GM12878 (cell line): ENCODE results near the gene RPL13A. TPM values are rescaled to one million over a fixed set of nuclear protein-coding genes. Genes with fewer than 3 reads are reported as not detected.

ENCODE experiments used
- ATAC-seq: fragments of 200-7000 bp; cut with Tn5 transposase; 3 replicates; pipeline ENCODE4 v1.9.1; 2020; ENCODE audit warnings: mild to moderate bottlenecking, moderate library complexity
- BruUV-seq: library from RNA; stranded (reverse); fragments of 400-500 nt; replicated peaks from 2 replicates; lab custom pipeline; 2021; lab: Mats Ljungman, UMichigan
- CTCF ChIA-PET: fragments of 300-600 bp; sonication (Branson Sonifier 250); formaldehyde crosslinking; extraction: SDS; loops from one replicate; lab custom pipeline; 2021; ENCODE audit warnings: inconsistent platforms; lab: Yijun Ruan, JAX
- POLR2A ChIA-PET: fragments of 350-600 bp; formaldehyde crosslinking; extraction: SDS; loops from one replicate; lab custom pipeline; 2021; ENCODE audit warnings: inconsistent platforms; lab: Charles Lee
- RAD21 ChIA-PET: fragments of 300-600 bp; sonication (Branson Sonifier 250); formaldehyde crosslinking; loops from one replicate; lab custom pipeline; 2023; ENCODE audit warnings: antibody characterized with exemption; ENCODE audit not compliant: unreplicated experiment; lab: Charles Lee
- SMC1A ChIA-PET: fragments of 300-600 bp; sonication (Branson Sonifier 250); formaldehyde crosslinking; loops from one replicate; lab custom pipeline; 2023; ENCODE audit not compliant: unreplicated experiment, uncharacterized antibody; lab: Charles Lee
- DNase-seq: peaks from one replicate; pipeline ENCODE4 v3.0.0-alpha.2; 2011; ENCODE audit warnings: low read depth, low spot score
- FAIRE-seq: peaks from 3 replicates; lab custom pipeline; 2011; peaks lifted over from hg19 to GRCh38; lab: Jason Lieb, UNC
- H2AFZ ChIP-seq: 2 replicates; pipeline ENCODE4 v1.6.0; 2011; ENCODE audit warnings: low read depth, low read length, control low read depth; ENCODE audit not compliant: control insufficient read depth
- H3K27ac ChIP-seq: 2 replicates; pipeline ENCODE4 v1.5.1; 2011; ENCODE audit warnings: control low read depth; ENCODE audit not compliant: control insufficient read depth, insufficient read depth
- H3K27me3 ChIP-seq, 2 experiments: replicated peaks in 1 of 2; 2 replicates each; pipeline versions ENCODE4 v1.6.0 to v1.6.1; 2011; ENCODE audit warnings: low read length in 1 of 2; ENCODE audit not compliant: control insufficient read depth in 2 of 2, insufficient read depth in 2 of 2
- H3K36me3 ChIP-seq, 2 experiments: 2 replicates each; pipeline ENCODE4 v1.5.1; 2011; ENCODE audit warnings: low read length in 1 of 2; ENCODE audit not compliant: control insufficient read depth in 2 of 2, insufficient read depth in 2 of 2
- H3K4me1 ChIP-seq: 2 replicates; pipeline ENCODE4 v1.6.1; 2011; ENCODE audit warnings: mild to moderate bottlenecking, low read length, moderate library complexity, mixed read lengths; ENCODE audit not compliant: control insufficient read depth, insufficient read depth
- H3K4me2 ChIP-seq: 2 replicates; pipeline ENCODE4 v1.6.0; 2011; ENCODE audit warnings: control low read depth; ENCODE audit not compliant: control insufficient read depth, insufficient read depth
- H3K4me3 ChIP-seq: fragments of 200-600 bp; sonication (generic); 2 replicates; pipeline ENCODE4 v1.5.1; 2016
- H3K79me2 ChIP-seq: 2 replicates; pipeline ENCODE4 v1.6.0; 2011; ENCODE audit warnings: low read length; ENCODE audit not compliant: control insufficient read depth, insufficient read depth
- H3K9ac ChIP-seq: 2 replicates; pipeline ENCODE4 v1.8.0; 2011; ENCODE audit warnings: low read length, control low read depth, mixed read lengths; ENCODE audit not compliant: control insufficient read depth, insufficient read depth
- H3K9me3 ChIP-seq: replicated peaks from 3 replicates; pipeline ENCODE4 v1.5.1; 2011; ENCODE audit warnings: mild to moderate bottlenecking, low read length; ENCODE audit not compliant: control insufficient read depth, insufficient read depth
- H4K20me1 ChIP-seq: 2 replicates; pipeline ENCODE4 v1.6.0; 2011; ENCODE audit not compliant: control insufficient read depth, insufficient read depth
- ATF7 ChIP-seq: fragments of 450-650 bp; IDR thresholded peaks from 2 replicates; pipeline ENCODE4 v1.6.1; 2016; ENCODE audit warnings: low read depth, mild to moderate bottlenecking
- E2F8 ChIP-seq: fragments of 450-650 bp; IDR thresholded peaks from 2 replicates; pipeline ENCODE4 v1.6.1; 2018; ENCODE audit warnings: mild to moderate bottlenecking, low read depth, moderate library complexity; ENCODE audit not compliant: partially characterized antibody
- NBN ChIP-seq: fragments of 450-650 bp; IDR thresholded peaks from 2 replicates; pipeline ENCODE4 v1.6.1; 2016
- NKRF ChIP-seq: fragments of 450-650 bp; conservative IDR thresholded peaks from 2 replicates; pipeline ENCODE4 v1.6.1; 2017; ENCODE audit warnings: mild to moderate bottlenecking, moderate library complexity
- POLR2A ChIP-seq: IDR thresholded peaks from 2 replicates; pipeline ENCODE4 v1.6.1; 2011; ENCODE audit warnings: low read depth, mild to moderate bottlenecking, low read length
- RB1 ChIP-seq: fragments of 450-650 bp; formaldehyde crosslinking; IDR thresholded peaks from 2 replicates; pipeline ENCODE4 v1.6.1; 2017; ENCODE audit warnings: mild to moderate bottlenecking, borderline replicate concordance
- ZBTB11 ChIP-seq: fragments of 450-650 bp; formaldehyde crosslinking; IDR thresholded peaks from 2 replicates; pipeline ENCODE4 v1.5.0; 2022; ENCODE audit warnings: mild to moderate bottlenecking, missing genetic modification characterization
- ZBTB40 ChIP-seq: fragments of 450-650 bp; IDR thresholded peaks from 2 replicates; pipeline ENCODE4 v1.6.1; 2016; ENCODE audit warnings: mild to moderate bottlenecking, moderate library complexity, borderline replicate concordance
- WGBS: methylation state at CpG from one replicate; pipeline ENCODE4 v1.1.6; 2016; ENCODE audit warnings: low lambda C conversion rate; ENCODE audit not compliant: insufficient replicate concordance, insufficient coverage; ENCODE audit errors: missing lambda C conversion rate; 5-methylcytosine and 5-hydroxymethylcytosine counted together
- in situ Hi-C: fragments of 300-500 bp; cut with MboI; formaldehyde crosslinking; loops from 9 replicates; pipeline ENCODE4 v1.14.3; 2018; ENCODE audit warnings: mixed read lengths
- intact Hi-C: fragments of 100-400 bp; cut with micrococcal nuclease; formaldehyde crosslinking; loops from one replicate; pipeline ENCODE4 v1.14.2; 2022; ENCODE audit not compliant: unreplicated experiment
- polyA plus RNA-seq, 11 experiments: library from polyadenylated mRNA; depleted of rRNA in 4 of 11; unstranded in 6 of 11; stranded (reverse) in 5 of 11; fragments of >200 nt; fragmentation: Nextera tagmentation in 4 of 11; fragmentation: Illumina TruSeq in 1 of 11; extraction: Ambion mirVana in 4 of 11; extraction: Trizol in 1 of 11; gene quantifications; 1 replicate in 1 of 11; 2 replicates in 10 of 11; pipeline versions ENCODE4 v1.2.1 to v1.2.3, GENCODE V29; 2011 to 2016; ENCODE audit warnings: inconsistent platforms in 2 of 11, missing spikeins in 2 of 11, low read depth in 1 of 11
- total RNA-seq, 4 experiments: library from RNA; depleted of rRNA in 3 of 4; stranded (reverse); fragments of >200 nt in 3 of 4; fragmentation: Illumina TruSeq in 1 of 4; extraction: Trizol in 1 of 4; gene quantifications; 2 replicates each; pipeline versions ENCODE4 v1.2.1 to v1.2.3, GENCODE V29; 2013 to 2021

Gene RPL13A
- total and polyA plus RNA-seq, 10 of the 15 experiments (the other 5 are each of a cell fraction or from before 2014, with no cell fraction given), result 1,426 to 8,961 (median 4,266) TPM

- ATAC-seq (peak; percentile 77), DNase-seq (peak; percentile 99), FAIRE-seq (peak; percentile 100)
- ChIA-PET CTCF (interaction anchor here (0.9 to 5.1 kb wide), 9 partner anchors 8 to 487 kb away, joined by 3 to 46 read pairs (median 5); partner anchors contain the start of gene FLT3LG), POLR2A (interaction anchor here (0.5 to 6.1 kb wide), 24 partner anchors 9 to 537 kb away, joined by 3 to 81 read pairs (median 4); partner anchors contain the start of genes FLT3LG, NOSIP, PRRG2 and RPS11), RAD21 (interaction anchor here (0.6 to 9.0 kb wide), 7 partner anchors 9 to 225 kb away, joined by 3 to 90 read pairs (median 3); partner anchors contain the start of genes PRMT1 and RPS11), SMC1A (interaction anchor here (0.8 to 9.0 kb wide), 6 partner anchors 18 to 128 kb away, joined by 3 to 53 read pairs (median 6); partner anchors contain the start of gene FLT3LG)
- peak within 1 kb of the TSS; percentile 100 for H3K9ac ChIP-seq
- WGBS, result 1% methylated on average over 42 of the region's 42 CpGs
- intact Hi-C loops (loop anchor here (1.0 to 5.0 kb wide), 3 partner anchors 19 to 119 kb away; partner anchors contain the start of gene RPL13A), in situ Hi-C loops (no loop called here)
- no peaks in the 10 kb centered on the region for H3K9me3 ChIP-seq
- H3K4me1 ChIP-seq, result peaks cover 12% of the 10 kb centered on the region
- H3K4me2 ChIP-seq, result peak within 1 kb of the TSS; percentile 98
- H3K36me3 ChIP-seq, result peaks cover 2 to 6% of the 10 kb centered on the region in 2 experiments; a peak in 3 of 4 replicates
- peaks cover 32% of the 10 kb centered on the region for H3K79me2 ChIP-seq
- no peaks in the 10 kb centered on the region for H3K27me3 ChIP-seq
- H3K27ac ChIP-seq, result peak within 1 kb of the TSS; percentile 100
- peak within 1 kb of the TSS; percentile 85 for H3K4me3 ChIP-seq
- BruUV-seq, result TSS peak; percentile 90
- H4K20me1 ChIP-seq, result no peaks in the 10 kb centered on the region; the same call in 1 of the 2 replicates
- H2AFZ ChIP-seq, result peak within 1 kb of the TSS; percentile 94
- TF ChIP-seq E2F8 (peak; percentile 54), ZBTB11 (CRISPR knock-in tag) (peak; percentile 53; the same call in 1 of the 2 replicates), NBN (peak; percentile 62; the same call in 1 of the 2 replicates), ATF7 (peak; percentile 49; the same call in 1 of the 2 replicates), RB1 (no peak; the same call in 1 of the 2 replicates), ZBTB40 (peak; percentile 96), POLR2A (peak; percentile 80), NKRF (peak; percentile 67)
Observed at GRCh38 chr19:49451430-49452181, 35.8 kb upstream of the RPL13A start, which contains the start of gene PIH1D1. Gene PIH1D1 (minus strand): TSS chr19:49451814. CDS start chr19:49451574, 240 bp downstream.
